HepG2 (cell line): Measurements from ENCODE around the gene CAPZA2. TPM values are rescaled to one million over a fixed set of nuclear protein-coding genes. Genes with fewer than 3 reads are reported as not detected.

Experiments
- ATAC-seq: fragments of 200-7000 bp; cut with Tn5 transposase; 3 replicates; pipeline ENCODE4 v1.9.1; 2020; ENCODE audit warnings: mild to moderate bottlenecking, moderate library complexity
- BruUV-seq: library from RNA; stranded (reverse); fragments of 400-500 nt; replicated peaks from 2 replicates; lab custom pipeline; 2021; lab: Mats Ljungman, UMichigan
- CTCF ChIA-PET: fragments of 300-600 bp; formaldehyde crosslinking; extraction: SDS; loops from one replicate; lab custom pipeline; 2021; ENCODE audit warnings: low total read pairs, inconsistent platforms, low intra/inter-chr PET ratio; lab: Yijun Ruan, JAX
- POLR2A ChIA-PET: fragments of 350-600 bp; sonication (Branson Sonifier 250); formaldehyde crosslinking; loops from one replicate; lab custom pipeline; 2020; ENCODE audit warnings: antibody characterized with exemption, inconsistent platforms; lab: Yijun Ruan, JAX
- DNase-seq: peaks from one replicate; pipeline ENCODE4 v3.0.0-alpha.2; 2015; ENCODE audit warnings: low spot score
- FAIRE-seq: peaks from 3 replicates; lab custom pipeline; 2011; peaks lifted over from hg19 to GRCh38; lab: Jason Lieb, UNC
- H2AFZ ChIP-seq: one replicate; pipeline ENCODE4 v1.6.1; 2011; ENCODE audit warnings: low read length, inconsistent platforms
- H3K27ac ChIP-seq: fragments of 300-600 bp; 3 replicates; pipeline ENCODE4 v1.8.0; 2011; ENCODE audit warnings: mixed run types, mild to moderate bottlenecking, mixed read lengths, low read length, inconsistent platforms; ENCODE audit not compliant: insufficient read depth; ENCODE audit errors: extremely low read length
- H3K27me3 ChIP-seq, 2 experiments: fragments of 200-600 bp in 1 of 2; 2 replicates in 1 of 2; 3 replicates in 1 of 2; pipeline versions ENCODE4 v1.6.0 to v1.8.0; 2011; ENCODE audit warnings: low read length in 2 of 2, mild to moderate bottlenecking in 2 of 2, moderate library complexity in 2 of 2, inconsistent platforms in 1 of 2; ENCODE audit not compliant: insufficient read depth in 2 of 2, control insufficient read depth in 1 of 2
- H3K36me3 ChIP-seq, 2 experiments: fragments of 200-600 bp in 1 of 2; replicated peaks in 1 of 2; 2 replicates in 1 of 2; 3 replicates in 1 of 2; pipeline versions ENCODE4 v1.5.1 to v1.8.0; 2011; ENCODE audit warnings: low read length in 2 of 2, inconsistent platforms in 1 of 2; ENCODE audit not compliant: insufficient read depth in 2 of 2, control insufficient read depth in 1 of 2
- H3K4me1 ChIP-seq: 2 replicates; pipeline ENCODE4 v1.5.1; 2012; ENCODE audit warnings: low read length, inconsistent platforms; ENCODE audit not compliant: insufficient read depth
- H3K4me2 ChIP-seq: 2 replicates; pipeline ENCODE4 v1.6.0; 2011; ENCODE audit warnings: low read depth, low read length, inconsistent platforms
- H3K4me3 ChIP-seq, 3 experiments: fragments of 200-600 bp in 1 of 3; sonication (generic), shearing (Covaris generic) in 1 of 3; replicated peaks in 1 of 3; 2 replicates each; pipeline ENCODE4 v1.5.1; 2011 to 2016; ENCODE audit warnings: low read length in 3 of 3, inconsistent platforms in 2 of 3, low read depth in 2 of 3, mild to moderate bottlenecking in 2 of 3, control low read depth in 1 of 3, mixed read lengths in 1 of 3; ENCODE audit not compliant: insufficient read depth in 1 of 3
- H3K79me2 ChIP-seq: one replicate; pipeline ENCODE4 v1.6.1; 2011; ENCODE audit warnings: low read length, inconsistent platforms; ENCODE audit not compliant: insufficient read depth
- H3K9ac ChIP-seq: 2 replicates; pipeline ENCODE4 v1.6.0; 2011; ENCODE audit warnings: mild to moderate bottlenecking, low read depth, low read length, inconsistent platforms; ENCODE audit not compliant: insufficient read depth
- H3K9me3 ChIP-seq: 2 replicates; pipeline ENCODE4 v1.5.1; 2012; ENCODE audit warnings: mild to moderate bottlenecking, low read length
- H4K20me1 ChIP-seq: 2 replicates; pipeline ENCODE4 v1.6.0; 2011; ENCODE audit warnings: inconsistent platforms, mild to moderate bottlenecking, low read length, moderate library complexity; ENCODE audit not compliant: insufficient read depth
- RARG ChIP-seq: sonication (generic); formaldehyde crosslinking; IDR thresholded peaks from 2 replicates; pipeline ENCODE4 v1.4.0; 2020; ENCODE audit warnings: low read depth, mild to moderate bottlenecking, missing genetic modification reagents
- ZFP36L1 ChIP-seq: sonication (generic); formaldehyde crosslinking; IDR thresholded peaks from 2 replicates; pipeline ENCODE4 v1.8.0; 2022; ENCODE audit warnings: mild to moderate bottlenecking, missing genetic modification reagents, moderate library complexity
- ZNF564 ChIP-seq: sonication (generic); formaldehyde crosslinking; IDR thresholded peaks from 2 replicates; pipeline ENCODE4 v1.8.1; 2023; ENCODE audit warnings: mild to moderate bottlenecking, missing genetic modification reagents
- ZNF619 ChIP-seq: sonication (generic); formaldehyde crosslinking; IDR thresholded peaks from 2 replicates; pipeline ENCODE4 v1.4.0; 2020; ENCODE audit warnings: mild to moderate bottlenecking, missing genetic modification reagents
- WGBS: methylation state at CpG from one replicate; pipeline ENCODE4 v1.1.6; 2017; ENCODE audit warnings: low lambda C conversion rate; 5-methylcytosine and 5-hydroxymethylcytosine counted together
- in situ Hi-C: cut with HindIII; loops from 2 replicates; pipeline ENCODE4 v1.10.0; 2017; ENCODE audit warnings: low pct_unique_long_range_greater_than_20kb; ENCODE audit not compliant: extremely low pct_ligation_motif_present
- intact Hi-C: fragments of 100-400 bp; cut with micrococcal nuclease; formaldehyde crosslinking; loops from one replicate; pipeline ENCODE4 v1.10.0; 2022; ENCODE audit not compliant: unreplicated experiment
- polyA plus RNA-seq, 8 experiments: library from polyadenylated mRNA; depleted of rRNA in 3 of 8; stranded (reverse) in 7 of 8; unstranded in 1 of 8; fragments of >200 nt; fragmentation: Illumina TruSeq in 4 of 8; extraction: Trizol in 4 of 8; gene quantifications; 2 replicates each; pipeline versions ENCODE4 v1.2.1 to v1.2.3, GENCODE V29; 2011 to 2016; ENCODE audit warnings: low read depth in 4 of 8, missing spikeins in 1 of 8, mixed read lengths in 1 of 8; ENCODE audit not compliant: insufficient read depth in 1 of 8
- total RNA-seq, 5 experiments: library from RNA; depleted of rRNA; stranded (reverse); fragments of >200 nt; fragmentation: Illumina TruSeq; extraction: Trizol; gene quantifications; 2 replicates each; pipeline ENCODE4 v1.2.3, GENCODE V29; 2016; ENCODE audit warnings: low read depth in 1 of 5
- TF ChIP-seq, protein P1 (sequence below): sonication (generic); formaldehyde crosslinking; IDR thresholded peaks from 2 replicates; pipeline ENCODE4 v1.5.0; 2020; ENCODE audit warnings: mild to moderate bottlenecking, missing genetic modification reagents
- TF ChIP-seq, protein P2 (sequence below): sonication (generic); formaldehyde crosslinking; IDR thresholded peaks from 2 replicates; pipeline ENCODE4 v1.4.0; 2020; ENCODE audit warnings: mild to moderate bottlenecking, missing genetic modification reagents
- TF ChIP-seq, protein P3 (sequence below): sonication (generic); formaldehyde crosslinking; IDR thresholded peaks from 2 replicates; pipeline ENCODE4 v1.5.0; 2020; ENCODE audit warnings: mild to moderate bottlenecking, missing genetic modification reagents, borderline replicate concordance

CAPZA2 gene
- total and polyA plus RNA-seq, 2 of the 13 experiments (the other 11 are each of a cell fraction or from before 2014, with no cell fraction given), result 38.4 to 199 TPM

DNA sequence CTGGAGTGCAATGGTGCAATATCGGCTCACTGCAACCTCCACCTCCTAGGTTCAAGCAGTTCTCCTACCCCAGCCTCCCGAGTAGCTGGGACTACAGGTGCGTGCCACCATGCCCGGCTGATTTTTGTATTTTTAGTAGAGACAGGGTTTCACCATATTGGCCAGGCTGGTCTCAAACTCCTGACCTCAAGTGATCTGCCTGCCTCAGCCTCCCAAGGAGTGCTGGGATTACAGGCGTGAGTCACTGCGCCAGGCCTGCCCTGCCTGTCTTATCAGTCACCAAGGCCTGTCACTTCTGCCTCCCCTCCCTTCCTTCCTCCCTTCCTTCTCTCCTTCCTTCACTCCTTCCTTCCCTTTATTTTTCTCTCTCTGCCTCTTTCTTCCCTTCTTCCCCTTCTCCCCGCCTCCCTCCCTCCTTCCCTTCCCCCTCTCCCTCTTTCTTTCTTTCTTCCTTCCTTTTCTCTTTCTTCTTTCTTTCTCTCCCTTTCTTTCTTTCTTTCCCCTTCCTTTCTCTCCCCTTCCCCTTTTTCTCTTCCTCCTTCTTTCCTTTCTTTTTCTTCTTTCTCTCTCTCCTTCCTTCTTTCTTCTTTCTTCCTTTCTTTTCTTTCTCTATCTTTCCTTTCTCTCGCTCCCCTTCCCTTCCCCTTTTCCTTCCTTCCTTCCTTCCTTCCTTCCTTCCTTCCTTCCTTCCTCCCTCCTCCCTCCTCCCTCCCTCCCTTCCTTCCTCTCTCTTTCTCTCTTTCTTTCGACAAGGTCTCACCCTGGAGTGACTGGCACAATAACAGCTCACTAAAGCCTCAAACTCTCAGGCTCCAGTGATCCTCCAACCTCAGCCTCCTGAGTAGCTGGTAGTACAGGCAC is 87.8 kb downstream of the CAPZA2 start:
- intact Hi-C loops, result no loop called here
- DNase-seq (no peak), ATAC-seq (no peak)
- Histone ChIP-seq H3K4me2 (peak overlapping the region; percentile 100; the same call in 1 of the 2 replicates), H4K20me1 (no peaks in the 10 kb centered on the region), H3K4me3 (no peak overlapping the region), H3K27me3 (no peaks in the 10 kb centered on the region; a peak in 1 of 5 replicates), H2AFZ (no peak overlapping the region), H3K4me1 (peaks cover 17% of the 10 kb centered on the region), H3K36me3 (no peaks in the 10 kb centered on the region), H3K9ac (no peak overlapping the region), H3K79me2 (peaks cover 10% of the 10 kb centered on the region)
- POLR2A ChIA-PET, result no interaction called here
- WGBS, result 80% methylated on average over 9 of the region's 9 CpGs
- in situ Hi-C loops, result no loop called here
- CTCF ChIA-PET, result no interaction called here
- TF ChIP-seq ZNF564 (CRISPR knock-in tag), result no peak
- TF ChIP-seq ZFP36L1 (CRISPR knock-in tag), result no peak
- TF ChIP-seq, protein P1, sequence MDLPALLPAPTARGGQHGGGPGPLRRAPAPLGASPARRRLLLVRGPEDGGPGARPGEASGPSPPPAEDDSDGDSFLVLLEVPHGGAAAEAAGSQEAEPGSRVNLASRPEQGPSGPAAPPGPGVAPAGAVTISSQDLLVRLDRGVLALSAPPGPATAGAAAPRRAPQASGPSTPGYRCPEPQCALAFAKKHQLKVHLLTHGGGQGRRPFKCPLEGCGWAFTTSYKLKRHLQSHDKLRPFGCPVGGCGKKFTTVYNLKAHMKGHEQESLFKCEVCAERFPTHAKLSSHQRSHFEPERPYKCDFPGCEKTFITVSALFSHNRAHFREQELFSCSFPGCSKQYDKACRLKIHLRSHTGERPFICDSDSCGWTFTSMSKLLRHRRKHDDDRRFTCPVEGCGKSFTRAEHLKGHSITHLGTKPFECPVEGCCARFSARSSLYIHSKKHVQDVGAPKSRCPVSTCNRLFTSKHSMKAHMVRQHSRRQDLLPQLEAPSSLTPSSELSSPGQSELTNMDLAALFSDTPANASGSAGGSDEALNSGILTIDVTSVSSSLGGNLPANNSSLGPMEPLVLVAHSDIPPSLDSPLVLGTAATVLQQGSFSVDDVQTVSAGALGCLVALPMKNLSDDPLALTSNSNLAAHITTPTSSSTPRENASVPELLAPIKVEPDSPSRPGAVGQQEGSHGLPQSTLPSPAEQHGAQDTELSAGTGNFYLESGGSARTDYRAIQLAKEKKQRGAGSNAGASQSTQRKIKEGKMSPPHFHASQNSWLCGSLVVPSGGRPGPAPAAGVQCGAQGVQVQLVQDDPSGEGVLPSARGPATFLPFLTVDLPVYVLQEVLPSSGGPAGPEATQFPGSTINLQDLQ (CRISPR knock-in tag), result no peak
- TF ChIP-seq, protein P2, sequence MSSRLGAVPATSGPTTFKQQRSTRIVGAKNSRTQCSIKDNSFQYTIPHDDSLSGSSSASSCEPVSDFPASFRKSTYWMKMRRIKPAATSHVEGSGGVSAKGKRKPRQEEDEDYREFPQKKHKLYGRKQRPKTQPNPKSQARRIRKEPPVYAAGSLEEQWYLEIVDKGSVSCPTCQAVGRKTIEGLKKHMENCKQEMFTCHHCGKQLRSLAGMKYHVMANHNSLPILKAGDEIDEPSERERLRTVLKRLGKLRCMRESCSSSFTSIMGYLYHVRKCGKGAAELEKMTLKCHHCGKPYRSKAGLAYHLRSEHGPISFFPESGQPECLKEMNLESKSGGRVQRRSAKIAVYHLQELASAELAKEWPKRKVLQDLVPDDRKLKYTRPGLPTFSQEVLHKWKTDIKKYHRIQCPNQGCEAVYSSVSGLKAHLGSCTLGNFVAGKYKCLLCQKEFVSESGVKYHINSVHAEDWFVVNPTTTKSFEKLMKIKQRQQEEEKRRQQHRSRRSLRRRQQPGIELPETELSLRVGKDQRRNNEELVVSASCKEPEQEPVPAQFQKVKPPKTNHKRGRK (CRISPR knock-in tag), result peak; percentile 78; the same call in 1 of the 2 replicates
- TF ChIP-seq ZNF619 (CRISPR knock-in tag), result no peak
- TF ChIP-seq, protein P3, sequence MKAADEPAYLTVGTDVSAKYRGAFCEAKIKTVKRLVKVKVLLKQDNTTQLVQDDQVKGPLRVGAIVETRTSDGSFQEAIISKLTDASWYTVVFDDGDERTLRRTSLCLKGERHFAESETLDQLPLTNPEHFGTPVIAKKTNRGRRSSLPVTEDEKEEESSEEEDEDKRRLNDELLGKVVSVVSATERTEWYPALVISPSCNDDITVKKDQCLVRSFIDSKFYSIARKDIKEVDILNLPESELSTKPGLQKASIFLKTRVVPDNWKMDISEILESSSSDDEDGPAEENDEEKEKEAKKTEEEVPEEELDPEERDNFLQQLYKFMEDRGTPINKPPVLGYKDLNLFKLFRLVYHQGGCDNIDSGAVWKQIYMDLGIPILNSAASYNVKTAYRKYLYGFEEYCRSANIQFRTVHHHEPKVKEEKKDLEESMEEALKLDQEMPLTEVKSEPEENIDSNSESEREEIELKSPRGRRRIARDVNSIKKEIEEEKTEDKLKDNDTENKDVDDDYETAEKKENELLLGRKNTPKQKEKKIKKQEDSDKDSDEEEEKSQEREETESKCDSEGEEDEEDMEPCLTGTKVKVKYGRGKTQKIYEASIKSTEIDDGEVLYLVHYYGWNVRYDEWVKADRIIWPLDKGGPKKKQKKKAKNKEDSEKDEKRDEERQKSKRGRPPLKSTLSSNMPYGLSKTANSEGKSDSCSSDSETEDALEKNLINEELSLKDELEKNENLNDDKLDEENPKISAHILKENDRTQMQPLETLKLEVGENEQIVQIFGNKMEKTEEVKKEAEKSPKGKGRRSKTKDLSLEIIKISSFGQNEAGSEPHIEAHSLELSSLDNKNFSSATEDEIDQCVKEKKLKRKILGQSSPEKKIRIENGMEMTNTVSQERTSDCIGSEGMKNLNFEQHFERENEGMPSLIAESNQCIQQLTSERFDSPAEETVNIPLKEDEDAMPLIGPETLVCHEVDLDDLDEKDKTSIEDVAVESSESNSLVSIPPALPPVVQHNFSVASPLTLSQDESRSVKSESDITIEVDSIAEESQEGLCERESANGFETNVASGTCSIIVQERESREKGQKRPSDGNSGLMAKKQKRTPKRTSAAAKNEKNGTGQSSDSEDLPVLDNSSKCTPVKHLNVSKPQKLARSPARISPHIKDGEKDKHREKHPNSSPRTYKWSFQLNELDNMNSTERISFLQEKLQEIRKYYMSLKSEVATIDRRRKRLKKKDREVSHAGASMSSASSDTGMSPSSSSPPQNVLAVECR (CRISPR knock-in tag), result no peak
- no peak for TF ChIP-seq RARG (CRISPR knock-in tag)
- TF ChIP-seq, all 625 proteins: peak for 1
- FAIRE-seq, result no peak
- Histone ChIP-seq H3K27ac (no peak overlapping the region), H3K9me3 (no peaks in the 10 kb centered on the region)
- BruUV-seq, result no TSS peak
